ENCODE measurements around the gene C13orf42. TPM values are rescaled to one million over a fixed set of nuclear protein-coding genes. Genes with fewer than 3 reads are reported as not detected.

C13orf42 gene
- polyA plus RNA-seq, 5 donors = not detected

- DNase-seq = no peak
Measured at GRCh38 chr13:51066091-51066831, 44.8 kb downstream of the C13orf42 start.

GRCh38 chr13:51065372-51066090, 45.5 kb downstream of the C13orf42 start:
- DNase-seq = no peak

GRCh38 chr13:51064753-51065152, 46.3 kb downstream of the C13orf42 start:
- no peak for DNase-seq

DNA sequence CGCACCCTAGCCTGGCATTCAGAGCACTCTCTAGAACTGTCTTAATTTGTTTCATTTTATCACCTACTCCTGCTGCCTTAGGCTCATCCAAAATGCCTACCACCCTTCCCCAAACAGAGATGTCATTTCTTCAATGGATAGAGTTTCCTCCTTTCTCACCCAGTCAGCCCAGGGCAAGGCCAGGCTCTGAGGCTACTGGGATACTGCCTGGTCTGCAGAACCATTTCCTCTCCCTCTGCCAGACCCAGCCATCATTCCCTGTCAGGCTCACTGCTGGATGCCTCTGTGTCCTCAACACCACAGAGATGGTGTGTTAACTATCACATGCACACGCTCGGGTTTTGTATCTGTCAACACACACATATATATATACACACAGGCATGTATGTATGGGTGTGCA, 47.2 kb downstream of the C13orf42 start:
- DNase-seq = no peak

- no peak for DNase-seq
Measured at GRCh38 chr13:51058461-51059167, 52.5 kb downstream of the C13orf42 start.

DNA sequence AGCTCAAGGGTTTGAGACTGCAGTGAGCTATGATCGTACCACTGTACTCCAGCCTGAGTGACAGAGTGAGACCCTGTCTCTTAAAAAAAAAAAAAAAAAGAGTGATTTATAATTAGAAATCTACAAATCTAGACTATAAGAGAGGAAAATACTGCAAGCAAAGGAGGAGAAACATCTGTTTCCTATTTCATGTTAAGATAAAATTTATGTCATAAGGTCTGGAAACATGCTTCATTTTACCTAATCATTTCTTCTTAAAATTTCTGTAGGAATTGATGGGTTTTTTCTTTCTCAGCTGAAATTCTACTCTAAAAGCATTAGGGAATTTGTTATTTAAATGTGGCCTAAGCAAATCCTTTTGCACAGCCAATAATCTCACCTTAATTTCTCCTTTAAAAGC, 53.2 kb downstream of the C13orf42 start:
- no peak for DNase-seq

- DNase-seq = no peak
Measured at GRCh38 chr13:51057001-51057400, 54.1 kb downstream of the C13orf42 start.

DNA sequence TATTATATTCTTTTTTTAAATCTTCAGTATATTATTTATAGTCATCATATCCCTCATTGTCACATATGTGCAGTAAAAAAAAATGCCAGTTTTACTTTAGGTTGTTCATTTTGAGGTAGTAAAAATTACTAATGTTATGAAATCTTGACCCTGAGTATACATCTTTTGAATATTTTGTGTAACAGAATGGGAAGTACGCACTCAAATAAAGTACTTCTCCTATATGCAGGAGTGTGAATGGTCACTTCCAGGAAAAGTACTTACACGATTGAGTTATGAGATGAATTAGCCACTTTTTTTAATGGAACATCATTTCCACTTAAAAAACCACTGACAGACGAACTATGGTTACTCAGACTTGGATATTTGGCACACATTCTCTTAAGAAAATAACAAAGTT, 58.5 kb downstream of the C13orf42 start:
- no peak for DNase-seq

DNA sequence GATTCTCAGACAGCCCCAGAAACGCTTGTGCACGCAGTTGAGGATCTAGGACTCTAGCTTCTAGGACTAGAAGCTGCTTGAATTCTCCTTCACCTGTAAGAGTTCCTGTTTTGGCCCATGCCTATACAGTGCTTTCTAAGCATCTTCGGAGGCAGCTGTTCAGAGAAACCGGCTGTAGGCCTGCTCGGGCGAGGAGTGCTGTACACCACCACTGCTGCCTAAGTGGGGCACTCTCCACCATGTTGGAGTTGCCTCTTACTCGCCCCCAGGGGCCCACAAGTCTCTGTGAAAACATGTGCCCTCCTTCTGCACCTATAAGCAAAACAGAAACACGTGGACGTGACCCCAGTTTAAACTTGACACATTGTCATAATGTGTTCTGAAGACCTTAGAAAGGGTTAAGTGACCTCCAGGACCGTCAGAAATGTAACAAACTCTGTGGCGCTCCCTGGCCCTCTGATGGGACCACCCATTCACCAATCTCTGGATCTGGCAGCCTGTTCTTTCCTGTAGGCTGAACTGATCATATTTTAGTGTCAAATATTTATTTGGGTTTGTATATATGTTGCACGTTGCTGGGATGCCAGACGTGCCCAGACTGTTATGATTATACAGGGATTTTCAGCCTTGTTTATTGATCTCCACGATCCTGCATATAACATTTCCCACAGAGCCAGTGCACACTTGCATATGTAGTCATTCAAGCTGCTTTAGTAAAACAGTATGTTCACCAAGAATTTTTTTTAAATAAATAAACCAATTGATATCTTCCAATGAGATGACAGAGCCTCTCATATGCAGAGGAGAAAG, 60.8 kb downstream of the C13orf42 start:
- DNase-seq = no peak

DNA sequence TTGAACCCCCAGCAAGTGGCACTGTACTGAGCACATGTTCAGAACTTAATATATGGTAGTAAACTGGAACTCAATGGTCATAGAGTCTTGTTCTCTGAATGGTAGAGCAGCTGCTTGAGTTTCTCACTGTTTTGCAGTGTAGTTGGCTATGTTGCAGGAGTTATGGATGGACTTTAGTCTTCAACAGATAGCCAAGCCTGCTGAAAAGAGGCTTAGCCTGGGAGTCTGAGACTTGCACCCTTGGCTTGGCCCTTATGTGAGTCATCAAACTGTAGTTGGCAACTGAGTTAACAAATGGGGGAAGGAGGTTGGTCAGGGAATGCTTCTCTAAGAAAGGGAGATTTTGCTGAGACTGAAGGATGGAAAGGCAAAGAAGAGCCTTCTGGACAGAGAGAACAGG, 62.5 kb downstream of the C13orf42 start:
- DNase-seq = no peak

DNA sequence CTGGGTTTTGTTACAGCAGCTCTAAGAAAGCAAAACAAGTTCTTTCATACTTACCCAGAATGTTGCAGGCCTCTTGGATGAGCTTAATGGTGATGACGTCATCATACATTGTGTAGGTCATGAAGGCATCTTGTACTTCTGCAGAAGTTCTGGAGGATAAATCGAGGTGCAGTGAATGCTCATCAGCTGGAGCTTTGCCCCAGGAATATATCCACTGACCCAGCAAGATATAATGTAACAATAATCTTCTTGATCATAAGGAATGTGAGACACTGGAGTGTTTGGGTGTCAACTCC, 63.0 kb downstream of the C13orf42 start:
- DNase-seq = no peak

DNA sequence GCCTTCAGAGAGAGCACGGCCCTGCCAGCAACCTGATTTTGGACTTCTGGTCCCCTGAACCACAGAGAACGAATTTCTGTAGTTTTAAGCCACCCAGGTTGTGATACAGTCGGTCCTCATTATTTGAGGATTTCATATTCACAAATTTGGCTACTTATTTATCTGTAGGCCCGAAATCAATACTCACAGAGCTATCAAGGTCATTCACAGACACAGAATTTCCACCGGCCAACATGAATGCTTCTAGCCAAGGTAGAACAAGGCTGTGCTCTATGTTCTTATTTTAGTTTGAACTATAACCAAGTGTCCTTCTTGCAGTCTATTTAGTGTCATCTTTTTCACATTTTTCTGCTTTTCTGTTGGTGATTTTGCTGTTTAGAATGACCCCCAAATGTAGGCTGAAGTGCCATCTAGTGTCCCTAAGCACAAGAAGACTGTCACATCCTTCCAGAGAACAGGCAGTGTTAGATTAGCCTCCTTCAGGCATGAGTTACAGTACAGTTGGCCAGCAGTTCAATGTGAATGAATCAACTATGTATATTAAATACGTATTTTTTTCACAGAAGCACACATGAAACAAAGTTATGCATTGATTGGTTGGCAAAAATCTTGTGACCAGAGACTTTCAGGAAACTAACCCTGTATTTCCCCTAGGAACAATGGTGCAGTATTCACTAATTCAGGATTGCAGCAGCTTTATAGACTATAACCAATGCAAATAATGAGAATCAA, 63.5 kb downstream of the C13orf42 start:
- no peak for DNase-seq

GRCh38 chr13:51045451-51045850, 65.6 kb downstream of the C13orf42 start:
- no peak for DNase-seq

- DNase-seq = no peak
Measured at GRCh38 chr13:51044023-51044665, 66.9 kb downstream of the C13orf42 start.

- DNase-seq = no peak
Measured at GRCh38 chr13:51043310-51043709, 67.8 kb downstream of the C13orf42 start.

DNA sequence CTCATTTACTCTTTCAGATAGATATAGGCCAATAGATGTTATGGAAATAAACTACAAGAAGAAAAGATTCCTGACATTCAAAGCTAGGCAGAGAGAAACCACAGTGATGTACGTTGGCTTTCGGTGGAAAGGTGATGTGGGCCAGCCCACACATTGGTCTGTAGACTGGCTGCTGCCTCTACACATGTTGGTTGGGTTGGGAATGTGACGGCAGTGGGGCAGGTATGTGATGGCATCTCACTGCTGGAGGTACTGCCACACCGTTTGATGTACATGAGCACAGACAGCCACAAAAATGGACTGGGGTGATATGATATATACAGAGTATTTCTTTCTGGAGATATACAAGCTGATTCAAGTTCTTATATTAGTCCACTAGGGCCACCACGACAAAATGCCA, 69.4 kb downstream of the C13orf42 start:
- DNase-seq = no peak

- DNase-seq = no peak
Measured at GRCh38 chr13:51041126-51041525, 69.9 kb downstream of the C13orf42 start.

- DNase-seq = no peak
Measured at GRCh38 chr13:51040431-51040830, 70.6 kb downstream of the C13orf42 start.

GRCh38 chr13:51036418-51036817, 74.7 kb downstream of the C13orf42 start:
- no peak for DNase-seq

- DNase-seq = no peak
Measured at GRCh38 chr13:51035978-51036377, 75.1 kb downstream of the C13orf42 start.

DNA sequence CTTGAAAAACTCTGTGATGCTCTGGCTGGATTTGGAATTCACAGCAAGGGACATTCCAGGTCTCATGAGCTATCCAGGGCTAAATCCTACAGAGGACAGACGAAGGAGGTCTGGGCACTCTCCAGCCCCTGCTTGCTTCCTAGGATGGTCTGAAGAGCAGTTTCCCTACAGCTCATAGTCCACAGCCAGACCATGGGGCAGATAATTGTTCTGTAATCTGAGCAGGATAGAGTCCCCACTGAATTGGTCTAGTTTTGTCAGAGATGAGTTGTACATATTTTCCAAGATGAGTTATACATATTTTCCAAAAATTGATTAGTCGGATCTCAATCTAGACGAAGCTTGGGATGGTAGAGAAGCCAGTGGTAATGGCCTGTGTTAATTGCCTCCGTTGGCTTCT, 75.6 kb downstream of the C13orf42 start:
- DNase-seq = no peak

Measured in right lung (tissue), 5 donors.